Measurements from ENCODE around the gene SRBD1.
A peak's percentile ranks its signal among the peaks of the same experiment; 100 is the strongest.

Gene SRBD1

DNA sequence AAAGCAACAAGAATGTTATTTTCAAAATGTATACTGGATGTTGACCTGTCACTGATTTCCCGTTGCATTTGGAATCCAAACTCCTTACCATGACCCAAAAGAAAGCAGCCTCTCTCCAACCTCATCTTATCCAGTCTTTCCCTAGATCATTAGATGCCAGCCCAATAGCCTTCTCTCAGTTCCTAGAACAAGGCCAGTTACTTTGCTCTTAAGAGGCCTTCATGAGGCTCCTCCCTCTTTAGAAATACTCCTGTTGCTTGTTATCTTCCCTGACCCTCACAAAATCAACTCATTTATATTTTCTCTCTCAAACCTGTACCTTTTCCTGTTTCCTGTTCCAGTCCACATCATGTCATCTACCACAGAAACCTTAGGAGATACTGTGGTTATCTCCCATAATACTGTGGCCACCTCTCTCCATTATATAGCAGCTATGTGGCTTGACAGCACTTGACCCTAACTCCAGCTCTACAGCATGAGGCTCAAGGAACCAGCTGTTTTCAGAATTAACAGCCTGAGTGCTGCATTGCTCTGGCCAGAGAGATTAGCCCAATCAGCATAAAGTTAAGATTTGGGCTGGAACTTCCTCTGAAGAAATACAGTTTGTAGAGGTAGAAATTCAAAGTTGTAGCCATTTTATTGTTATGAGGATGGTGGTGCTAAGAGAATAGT lies 22.8 kb downstream of the SRBD1 start:
- no peak for DNase-seq (ENCODE audit: low read depth)
- no peak overlapping the region for H3K4me3 ChIP-seq (ENCODE audit: control insufficient read depth, low read depth, low read length)
- no peak for TF ChIP-seq CTCF (IDR thresholded peaks at IDR 0.05; ENCODE audit: control insufficient read depth, insufficient read depth, low read depth, low read length, missing control alignments)

DNA sequence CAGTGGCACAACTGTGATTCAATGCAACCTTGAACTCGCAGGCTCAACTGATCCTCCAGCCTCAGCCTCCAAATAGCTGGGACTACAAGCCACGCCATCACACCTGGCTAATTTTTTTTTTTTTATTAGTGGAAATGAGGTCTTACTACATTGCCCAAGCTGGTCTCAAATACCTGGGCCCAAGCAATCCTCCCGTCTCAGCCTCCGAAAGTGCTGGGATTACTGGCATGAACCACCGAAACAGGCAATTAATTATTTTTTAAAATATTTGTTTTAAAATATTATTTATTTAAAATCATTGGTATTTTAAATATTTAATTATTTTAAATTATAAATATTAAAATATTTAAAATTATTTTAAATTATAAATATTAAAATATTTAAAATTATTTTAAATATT lies 24.5 kb downstream of the SRBD1 start:
- H3K4me3 ChIP-seq (ENCODE audit: control insufficient read depth, low read depth, low read length), result no peak overlapping the region
- no peak for TF ChIP-seq CTCF (IDR thresholded peaks at IDR 0.05; ENCODE audit: control insufficient read depth, insufficient read depth, low read depth, low read length, missing control alignments)
- no peak for DNase-seq (ENCODE audit: low read depth)

DNA sequence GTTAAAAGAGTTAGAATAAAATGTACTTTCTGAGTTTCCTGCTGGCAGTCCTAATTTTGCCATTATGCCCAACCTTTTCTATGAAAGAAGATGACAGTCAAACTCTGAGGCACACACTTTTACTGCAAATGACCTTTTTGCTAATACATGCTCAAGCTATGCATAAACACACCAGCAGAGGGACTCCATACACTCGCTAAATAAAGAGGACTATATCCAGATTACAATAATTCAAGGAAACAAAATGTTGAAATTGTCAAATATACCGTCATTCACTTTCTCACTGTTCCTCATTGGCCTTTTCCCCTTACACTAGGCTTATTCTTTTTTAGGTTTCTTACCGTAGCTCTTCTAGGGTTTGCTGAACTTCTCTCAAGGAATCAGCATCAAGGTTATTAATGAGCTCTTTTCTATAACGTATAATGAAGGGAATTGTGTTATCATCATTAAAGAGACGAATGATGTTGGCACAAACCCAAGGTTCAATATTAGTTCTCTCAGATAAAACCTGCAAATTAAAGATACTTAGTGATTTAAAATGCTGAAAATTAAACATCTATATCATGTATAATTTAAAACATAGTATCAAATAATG lies 25.7 kb downstream of the SRBD1 start:
- H3K4me3 ChIP-seq (ENCODE audit: control insufficient read depth, low read depth, low read length), result no peak overlapping the region
- TF ChIP-seq CTCF (IDR thresholded peaks at IDR 0.05; ENCODE audit: control insufficient read depth, insufficient read depth, low read depth, low read length, missing control alignments), result peak; percentile 75
- no peak for DNase-seq (ENCODE audit: low read depth)

DNA sequence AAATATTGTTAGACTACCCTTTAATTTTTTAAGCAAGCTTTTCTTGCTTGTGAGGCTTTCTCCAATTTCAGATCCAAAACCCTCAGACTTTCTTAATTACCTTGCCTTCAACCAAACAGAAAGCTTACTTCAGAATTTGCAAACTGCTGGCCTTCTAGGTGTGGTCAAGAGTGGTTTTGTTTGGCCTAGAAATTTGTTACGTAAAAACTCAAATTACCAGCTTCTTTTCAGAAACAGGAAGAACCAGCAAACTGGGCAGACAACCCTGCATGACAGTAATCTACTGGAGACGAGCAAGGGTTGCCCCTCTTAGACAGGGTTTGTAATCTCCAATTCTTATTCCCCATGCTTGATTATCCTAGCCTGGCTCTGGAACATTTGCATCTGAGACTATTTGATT lies 27.1 kb downstream of the SRBD1 start:
- no peak for TF ChIP-seq CTCF (IDR thresholded peaks at IDR 0.05; ENCODE audit: control insufficient read depth, insufficient read depth, low read depth, low read length, missing control alignments)
- H3K4me3 ChIP-seq (ENCODE audit: control insufficient read depth, low read depth, low read length), result no peak overlapping the region
- no peak for DNase-seq (ENCODE audit: low read depth)

GRCh38 chr2:45582522-45582921 lies 28.5 kb downstream of the SRBD1 start:
- TF ChIP-seq CTCF (IDR thresholded peaks at IDR 0.05; ENCODE audit: control insufficient read depth, insufficient read depth, low read depth, low read length, missing control alignments), result no peak
- DNase-seq (ENCODE audit: low read depth), result no peak
- H3K4me3 ChIP-seq (ENCODE audit: control insufficient read depth, low read depth, low read length), result no peak overlapping the region

DNA sequence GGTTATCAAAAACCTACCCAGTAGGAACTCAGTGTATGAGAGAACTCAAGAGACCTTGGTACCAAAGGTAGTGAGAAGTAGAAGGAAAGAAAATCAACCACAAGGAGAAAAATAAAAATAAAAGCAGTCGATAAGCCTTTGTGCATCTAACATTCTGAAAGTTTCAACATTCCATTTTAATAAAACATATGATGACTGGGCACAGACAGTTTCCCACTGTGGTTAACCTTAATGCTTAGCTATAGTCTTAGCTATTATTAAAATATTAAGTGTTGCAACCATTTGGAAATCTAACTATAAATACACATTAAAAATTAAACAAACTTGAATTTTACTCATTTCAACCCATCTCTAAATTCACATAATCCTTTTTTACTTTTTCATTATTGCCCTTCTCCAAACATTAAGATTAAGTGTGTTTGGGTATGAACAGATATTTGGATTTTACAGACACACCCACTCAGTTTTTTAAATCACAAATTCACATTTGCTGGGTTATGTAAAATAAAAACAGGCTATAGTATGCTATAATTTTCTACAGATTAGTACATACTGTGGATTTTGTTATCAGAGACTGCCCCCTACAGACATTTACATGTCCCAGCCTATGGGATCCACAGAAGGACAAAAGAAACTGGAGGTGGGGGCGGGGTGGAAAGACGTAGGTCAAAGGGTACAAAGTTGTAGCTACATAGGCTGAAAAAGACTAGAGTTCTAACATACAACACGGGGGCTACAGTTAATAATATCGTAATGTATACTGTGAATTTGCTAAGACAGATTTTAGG lies 32.8 kb downstream of the SRBD1 start:
- DNase-seq (ENCODE audit: low read depth), result no peak
- H3K4me3 ChIP-seq (ENCODE audit: control insufficient read depth, low read depth, low read length), result no peak overlapping the region
- peak; percentile 51 for TF ChIP-seq CTCF (IDR thresholded peaks at IDR 0.05; ENCODE audit: control insufficient read depth, insufficient read depth, low read depth, low read length, missing control alignments)

Measured in AG09309 (cell line).